Measurements from ENCODE around the gene ECHS1. TPM values are rescaled to one million over a fixed set of nuclear protein-coding genes. Genes with fewer than 3 reads are reported as not detected.

Gene ECHS1
- total RNA-seq, 6 experiments from 2014 or later = 105 to 137 (median 114) TPM

DNA sequence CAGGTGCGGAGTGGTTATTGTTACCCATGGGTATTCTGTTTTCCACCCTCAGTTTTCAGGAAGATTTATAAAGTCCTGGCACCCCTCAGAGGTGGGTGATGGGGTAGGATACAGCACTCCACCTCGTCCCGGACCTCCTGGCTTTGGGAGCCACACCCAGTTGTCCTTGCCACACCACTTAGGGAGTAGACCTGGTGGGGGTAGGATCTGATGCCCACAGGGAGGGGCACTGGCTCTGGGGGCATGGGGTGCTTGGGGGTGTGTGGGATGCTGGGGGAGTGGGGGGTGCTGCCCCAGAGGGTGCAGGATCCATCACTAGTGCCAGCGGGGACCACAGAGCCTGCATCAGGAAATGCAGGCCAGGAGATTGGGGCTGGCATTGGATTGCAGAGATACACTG lies 60.0 kb downstream of the ECHS1 start:
- TF ChIP-seq, protein P1, sequence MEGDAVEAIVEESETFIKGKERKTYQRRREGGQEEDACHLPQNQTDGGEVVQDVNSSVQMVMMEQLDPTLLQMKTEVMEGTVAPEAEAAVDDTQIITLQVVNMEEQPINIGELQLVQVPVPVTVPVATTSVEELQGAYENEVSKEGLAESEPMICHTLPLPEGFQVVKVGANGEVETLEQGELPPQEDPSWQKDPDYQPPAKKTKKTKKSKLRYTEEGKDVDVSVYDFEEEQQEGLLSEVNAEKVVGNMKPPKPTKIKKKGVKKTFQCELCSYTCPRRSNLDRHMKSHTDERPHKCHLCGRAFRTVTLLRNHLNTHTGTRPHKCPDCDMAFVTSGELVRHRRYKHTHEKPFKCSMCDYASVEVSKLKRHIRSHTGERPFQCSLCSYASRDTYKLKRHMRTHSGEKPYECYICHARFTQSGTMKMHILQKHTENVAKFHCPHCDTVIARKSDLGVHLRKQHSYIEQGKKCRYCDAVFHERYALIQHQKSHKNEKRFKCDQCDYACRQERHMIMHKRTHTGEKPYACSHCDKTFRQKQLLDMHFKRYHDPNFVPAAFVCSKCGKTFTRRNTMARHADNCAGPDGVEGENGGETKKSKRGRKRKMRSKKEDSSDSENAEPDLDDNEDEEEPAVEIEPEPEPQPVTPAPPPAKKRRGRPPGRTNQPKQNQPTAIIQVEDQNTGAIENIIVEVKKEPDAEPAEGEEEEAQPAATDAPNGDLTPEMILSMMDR (IDR thresholded peaks at IDR 0.05) = no peak
- no peaks in the 10 kb centered on the region for H3K9me3 Mint-ChIP-seq
- no peaks in the 10 kb centered on the region for H3K4me1 Mint-ChIP-seq (ENCODE audit: low read depth)
- H3K27me3 Mint-ChIP-seq (ENCODE audit: insufficient read depth) = peaks cover 1% of the 10 kb centered on the region
- peaks cover 1% of the 10 kb centered on the region for H3K36me3 Mint-ChIP-seq (ENCODE audit: low read depth)
- H3K4me3 Mint-ChIP-seq = no peak overlapping the region
- no peak for DNase-seq
- H3K27ac Mint-ChIP-seq = no peak overlapping the region

DNA sequence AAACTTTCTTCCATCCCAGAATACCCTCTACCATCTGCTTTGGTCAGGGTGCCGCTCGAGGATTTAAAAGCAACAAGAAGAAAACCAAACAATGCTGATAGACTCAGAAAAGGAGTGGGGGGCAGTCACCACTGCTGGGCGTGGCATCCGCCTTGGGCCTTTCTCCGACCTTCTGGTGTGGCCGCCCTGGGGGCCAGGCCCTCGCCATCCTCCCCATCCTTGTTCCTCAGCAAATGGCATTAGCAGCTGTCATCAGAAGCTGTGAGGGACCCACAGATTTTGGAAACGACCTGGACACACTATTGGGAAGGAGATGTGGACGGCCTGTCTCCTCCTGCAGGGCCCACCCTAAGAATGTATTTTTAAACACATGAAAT lies 60.4 kb downstream of the ECHS1 start:
- no peaks in the 10 kb centered on the region for H3K9me3 Mint-ChIP-seq
- peaks cover 5% of the 10 kb centered on the region for H3K36me3 Mint-ChIP-seq (ENCODE audit: low read depth)
- TF ChIP-seq, protein P1 (IDR thresholded peaks at IDR 0.05) = no peak
- peaks cover 4% of the 10 kb centered on the region for H3K4me1 Mint-ChIP-seq (ENCODE audit: low read depth)
- H3K27ac Mint-ChIP-seq = no peak overlapping the region
- H3K4me3 Mint-ChIP-seq = no peak overlapping the region
- no peak for DNase-seq
- peaks cover 4% of the 10 kb centered on the region for H3K27me3 Mint-ChIP-seq (ENCODE audit: insufficient read depth)

Small RNA genes lying within 50 kb of the gene (microRNA-seq; reads per million reads assigned to microRNA genes)
- 14.7 reads per million, percentile 19 among the genes with 10 or more reads in this experiment for gene MIR3944

Other genes with a start within 250 kb of the ECHS1 start
- under 1 TPM in 3 of 6 experiments, not detected in 3; 0.05 to 1.00 (median 0.28) TPM for gene KNDC1, start 213.1 kb downstream of the ECHS1 start, total RNA-seq (2021; fragmentation: NEBNext Ultra II Directional; extraction: Animal tissue kit (Norgen Biotek cat#: 25700))
- not detected for gene UTF1, start 143.1 kb downstream of the ECHS1 start, total RNA-seq (2021; fragmentation: NEBNext Ultra II Directional; extraction: Animal tissue kit (Norgen Biotek cat#: 25700))
- gene VENTX, start 135.5 kb downstream of the ECHS1 start, total RNA-seq (2021; fragmentation: NEBNext Ultra II Directional; extraction: Animal tissue kit (Norgen Biotek cat#: 25700)) = not detected
- 1 to 10 TPM in 5 of 6 experiments, under 1 TPM in 1; 0.99 to 2.9 (median 1.2) TPM for gene ADAM8, start 96.5 kb downstream of the ECHS1 start, total RNA-seq (2021; fragmentation: NEBNext Ultra II Directional; extraction: Animal tissue kit (Norgen Biotek cat#: 25700))
- gene TUBGCP2, start 64.5 kb downstream of the ECHS1 start, total RNA-seq (2021; fragmentation: NEBNext Ultra II Directional; extraction: Animal tissue kit (Norgen Biotek cat#: 25700)) = 10 to 100 TPM; 72.5 to 80.8 (median 77.7) TPM
- 10 to 100 TPM; 45.7 to 62.0 (median 52.7) TPM for gene ZNF511, start 64.4 kb downstream of the ECHS1 start, total RNA-seq (2021; fragmentation: NEBNext Ultra II Directional; extraction: Animal tissue kit (Norgen Biotek cat#: 25700))
- gene CALY, start 36.5 kb downstream of the ECHS1 start, total RNA-seq (2021; fragmentation: NEBNext Ultra II Directional; extraction: Animal tissue kit (Norgen Biotek cat#: 25700)) = under 1 TPM in 1 of 6 experiments, not detected in 5; 0.31 TPM
- not detected for gene PRAP1, start 26.0 kb downstream of the ECHS1 start, total RNA-seq (2021; fragmentation: NEBNext Ultra II Directional; extraction: Animal tissue kit (Norgen Biotek cat#: 25700))
- 1 to 10 TPM in 5 of 6 experiments, under 1 TPM in 1; 0.55 to 8.9 (median 7.8) TPM for gene FUOM, start 15.3 kb downstream of the ECHS1 start, total RNA-seq (2021; fragmentation: NEBNext Ultra II Directional; extraction: Animal tissue kit (Norgen Biotek cat#: 25700))
- gene PAOX, start 5.9 kb upstream of the ECHS1 start, total RNA-seq (2021; fragmentation: NEBNext Ultra II Directional; extraction: Animal tissue kit (Norgen Biotek cat#: 25700)) = 1 to 10 TPM; 2.4 to 4.9 (median 3.6) TPM
- 10 to 100 TPM; 23.7 to 33.0 (median 26.6) TPM for gene MTG1, start 20.8 kb upstream of the ECHS1 start, total RNA-seq (2021; fragmentation: NEBNext Ultra II Directional; extraction: Animal tissue kit (Norgen Biotek cat#: 25700))
- gene SPRN, start 51.3 kb upstream of the ECHS1 start, total RNA-seq (2021; fragmentation: NEBNext Ultra II Directional; extraction: Animal tissue kit (Norgen Biotek cat#: 25700)) = 1 to 10 TPM in 2 of 6 experiments, under 1 TPM in 4; 0.31 to 2.9 (median 0.40) TPM
- gene SCART1, start 80.6 kb upstream of the ECHS1 start, total RNA-seq (2021; fragmentation: NEBNext Ultra II Directional; extraction: Animal tissue kit (Norgen Biotek cat#: 25700)) = 1 to 10 TPM in 3 of 6 experiments, under 1 TPM in 3; 0.59 to 1.3 (median 1.0) TPM
- 1 to 10 TPM in 2 of 6 experiments, under 1 TPM in 4; 0.45 to 1.3 (median 0.83) TPM for gene CYP2E1, start 154.0 kb upstream of the ECHS1 start, total RNA-seq (2021; fragmentation: NEBNext Ultra II Directional; extraction: Animal tissue kit (Norgen Biotek cat#: 25700))
- gene SYCE1, start 192.2 kb upstream of the ECHS1 start, total RNA-seq (2021; fragmentation: NEBNext Ultra II Directional; extraction: Animal tissue kit (Norgen Biotek cat#: 25700)) = not detected